Chondrocyte (in vitro differentiated cells): ENCODE measurements around the gene GNAI2. TPM values are rescaled to one million over a fixed set of nuclear protein-coding genes. Genes with fewer than 3 reads are reported as not detected.

ENCODE experiments used
- DNase-seq: peaks from one replicate; pipeline ENCODE4 v3.0.0; 2021; ENCODE audit warnings: mixed read lengths, low spot score
- H3K27ac Mint-ChIP-seq: one replicate; pipeline ENCODE4 v1.8.0; 2021; ENCODE audit warnings: mild to moderate bottlenecking, moderate library complexity, mixed read lengths; ENCODE audit not compliant: unreplicated experiment
- H3K27me3 Mint-ChIP-seq: 2 replicates; pipeline ENCODE4 v1.8.0; 2021; ENCODE audit warnings: low read depth, mixed read lengths
- H3K36me3 Mint-ChIP-seq: 2 replicates; pipeline ENCODE4 v1.8.0; 2021; ENCODE audit warnings: low read depth, mixed read lengths
- H3K4me1 Mint-ChIP-seq: 2 replicates; pipeline ENCODE4 v1.8.0; 2021; ENCODE audit warnings: low read depth, mild to moderate bottlenecking, mixed read lengths
- H3K4me3 Mint-ChIP-seq: one replicate; pipeline ENCODE4 v1.8.0; 2021; ENCODE audit warnings: mild to moderate bottlenecking, moderate library complexity, mixed read lengths; ENCODE audit not compliant: unreplicated experiment
- H3K9me3 Mint-ChIP-seq: 2 replicates; pipeline ENCODE4 v1.8.0; 2021; ENCODE audit warnings: low read depth, mixed read lengths
- total RNA-seq: library from RNA; stranded (reverse); gene quantifications from 3 replicates; pipeline ENCODE4 v1.2.1, GENCODE V29; 2021
- TF ChIP-seq, protein P1 (sequence below): fragments of 200-600 bp; sonication (generic); IDR thresholded peaks from 2 replicates; pipeline ENCODE4 v1.5.0; 2021; ENCODE audit warnings: antibody characterized with exemption, mild to moderate bottlenecking, moderate library complexity

GNAI2 gene
- total RNA-seq, 1 donor from 2014 or later: 444 TPM

DNA sequence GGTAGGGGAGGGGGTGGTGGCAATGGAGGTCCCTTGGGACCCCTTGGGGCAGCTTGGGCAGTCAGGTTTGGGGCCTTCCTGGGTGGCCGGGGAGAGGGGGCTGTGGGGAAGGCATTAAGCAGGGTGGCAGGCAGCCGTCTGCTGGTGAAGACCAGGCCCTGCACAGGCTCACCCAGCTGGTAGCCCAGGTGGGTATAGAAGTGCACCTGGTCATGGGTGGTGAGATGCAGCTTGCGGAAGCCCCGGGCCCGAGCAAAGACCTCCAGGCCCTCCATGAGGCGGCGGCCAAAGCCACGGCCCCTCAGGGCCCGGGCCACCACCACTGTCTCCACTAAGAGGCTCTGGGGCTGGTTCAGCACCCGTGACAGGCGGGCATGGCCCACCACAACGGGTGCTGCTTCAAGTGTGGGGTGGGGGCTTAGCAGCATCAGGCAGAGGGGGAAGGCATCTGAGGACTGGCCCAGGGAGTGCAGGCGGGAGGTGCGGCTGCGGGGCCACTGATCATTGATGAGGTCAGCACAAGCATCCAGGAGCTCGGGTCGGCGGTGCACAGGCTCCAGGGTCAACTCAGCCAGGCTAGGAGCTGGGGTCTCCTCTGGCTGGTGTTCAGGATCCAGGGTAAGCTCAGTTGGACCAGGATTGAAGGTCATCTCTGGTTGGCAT lies 60.8 kb downstream of the GNAI2 start:
- H3K4me3 Mint-ChIP-seq: no peak overlapping the region
- no peak for DNase-seq
- peaks cover 33% of the 10 kb centered on the region for H3K4me1 Mint-ChIP-seq
- no peaks in the 10 kb centered on the region for H3K9me3 Mint-ChIP-seq
- H3K27ac Mint-ChIP-seq: no peak overlapping the region
- H3K27me3 Mint-ChIP-seq: no peaks in the 10 kb centered on the region
- no peaks in the 10 kb centered on the region for H3K36me3 Mint-ChIP-seq
- TF ChIP-seq, protein P1, sequence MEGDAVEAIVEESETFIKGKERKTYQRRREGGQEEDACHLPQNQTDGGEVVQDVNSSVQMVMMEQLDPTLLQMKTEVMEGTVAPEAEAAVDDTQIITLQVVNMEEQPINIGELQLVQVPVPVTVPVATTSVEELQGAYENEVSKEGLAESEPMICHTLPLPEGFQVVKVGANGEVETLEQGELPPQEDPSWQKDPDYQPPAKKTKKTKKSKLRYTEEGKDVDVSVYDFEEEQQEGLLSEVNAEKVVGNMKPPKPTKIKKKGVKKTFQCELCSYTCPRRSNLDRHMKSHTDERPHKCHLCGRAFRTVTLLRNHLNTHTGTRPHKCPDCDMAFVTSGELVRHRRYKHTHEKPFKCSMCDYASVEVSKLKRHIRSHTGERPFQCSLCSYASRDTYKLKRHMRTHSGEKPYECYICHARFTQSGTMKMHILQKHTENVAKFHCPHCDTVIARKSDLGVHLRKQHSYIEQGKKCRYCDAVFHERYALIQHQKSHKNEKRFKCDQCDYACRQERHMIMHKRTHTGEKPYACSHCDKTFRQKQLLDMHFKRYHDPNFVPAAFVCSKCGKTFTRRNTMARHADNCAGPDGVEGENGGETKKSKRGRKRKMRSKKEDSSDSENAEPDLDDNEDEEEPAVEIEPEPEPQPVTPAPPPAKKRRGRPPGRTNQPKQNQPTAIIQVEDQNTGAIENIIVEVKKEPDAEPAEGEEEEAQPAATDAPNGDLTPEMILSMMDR: no peak

DNA sequence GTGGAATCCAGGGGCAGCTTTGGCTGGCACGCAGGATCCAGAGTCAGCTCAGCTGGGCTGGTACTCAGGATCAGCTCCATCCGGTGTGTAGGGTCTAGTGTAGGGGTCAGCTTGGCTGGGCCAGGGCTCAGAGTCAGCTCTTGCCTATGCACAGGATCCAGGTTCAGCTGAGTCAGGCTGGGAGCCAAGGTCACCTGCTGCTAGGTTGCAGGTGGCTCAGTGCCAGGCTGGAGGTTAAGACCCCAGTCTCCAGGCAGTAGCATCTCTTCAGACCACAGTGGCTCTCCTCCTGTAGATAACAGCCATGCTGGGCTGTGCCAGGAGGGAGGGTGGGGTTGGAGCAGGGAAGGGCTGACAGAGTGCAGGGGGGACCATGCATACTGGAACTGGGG lies 61.4 kb downstream of the GNAI2 start:
- H3K4me3 Mint-ChIP-seq: no peak overlapping the region
- H3K9me3 Mint-ChIP-seq: no peaks in the 10 kb centered on the region

DNA sequence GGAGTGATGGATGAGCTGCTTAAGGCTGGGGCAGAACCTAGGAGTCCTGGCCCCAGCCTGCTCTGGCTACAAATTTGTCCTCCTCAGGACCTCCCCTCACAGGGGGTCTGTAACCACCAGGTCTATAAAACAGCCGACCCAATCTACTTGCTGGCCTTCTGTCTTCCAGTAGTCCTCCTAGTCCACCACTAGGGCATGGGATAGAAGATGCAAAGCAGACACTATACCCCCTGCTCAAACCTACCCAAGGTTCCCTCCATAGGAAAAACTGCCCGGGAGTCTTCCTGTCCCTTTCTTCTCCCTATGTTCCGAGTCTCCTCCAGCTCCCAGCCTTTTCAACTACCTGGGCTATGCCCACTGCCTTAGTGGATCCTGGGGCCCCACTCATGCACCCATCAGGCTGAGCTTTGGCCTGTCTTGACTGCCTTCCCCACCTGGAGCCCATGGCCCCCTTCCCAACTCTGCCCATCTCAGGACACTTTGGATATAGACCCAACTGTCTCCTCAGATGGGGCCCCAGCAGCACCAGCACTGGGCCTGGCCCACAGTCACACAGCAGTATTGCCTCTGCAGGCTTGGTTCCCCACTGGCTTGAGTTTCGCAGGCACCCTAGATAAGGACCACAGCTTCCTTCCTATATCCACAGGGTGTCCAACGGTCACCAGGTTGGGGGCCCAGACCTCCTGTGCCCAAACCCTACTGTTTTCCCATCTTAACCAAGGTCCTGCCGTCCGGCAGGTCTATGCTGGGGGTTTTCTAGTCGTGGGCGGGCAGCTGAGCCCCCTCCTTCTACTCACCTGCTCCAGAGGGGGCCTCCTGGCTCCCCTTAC lies 62.1 kb downstream of the GNAI2 start:
- Mint-ChIP-seq H3K9me3 (no peaks in the 10 kb centered on the region), H3K4me1 (peaks cover 25% of the 10 kb centered on the region), H3K4me3 (peak overlapping the region; percentile 98), H3K27me3 (no peaks in the 10 kb centered on the region), H3K36me3 (no peaks in the 10 kb centered on the region), H3K27ac (peak overlapping the region; percentile 36)
- TF ChIP-seq, protein P1: peak; percentile 25
- DNase-seq: no peak

More for the DNA sequence above, 61.4 kb downstream of the GNAI2 start:
- no peaks in the 10 kb centered on the region for H3K36me3 Mint-ChIP-seq
- DNase-seq: no peak
- no peak overlapping the region for H3K27ac Mint-ChIP-seq
- no peaks in the 10 kb centered on the region for H3K27me3 Mint-ChIP-seq
- H3K4me1 Mint-ChIP-seq: peaks cover 32% of the 10 kb centered on the region
- TF ChIP-seq, protein P1: no peak

DNA sequence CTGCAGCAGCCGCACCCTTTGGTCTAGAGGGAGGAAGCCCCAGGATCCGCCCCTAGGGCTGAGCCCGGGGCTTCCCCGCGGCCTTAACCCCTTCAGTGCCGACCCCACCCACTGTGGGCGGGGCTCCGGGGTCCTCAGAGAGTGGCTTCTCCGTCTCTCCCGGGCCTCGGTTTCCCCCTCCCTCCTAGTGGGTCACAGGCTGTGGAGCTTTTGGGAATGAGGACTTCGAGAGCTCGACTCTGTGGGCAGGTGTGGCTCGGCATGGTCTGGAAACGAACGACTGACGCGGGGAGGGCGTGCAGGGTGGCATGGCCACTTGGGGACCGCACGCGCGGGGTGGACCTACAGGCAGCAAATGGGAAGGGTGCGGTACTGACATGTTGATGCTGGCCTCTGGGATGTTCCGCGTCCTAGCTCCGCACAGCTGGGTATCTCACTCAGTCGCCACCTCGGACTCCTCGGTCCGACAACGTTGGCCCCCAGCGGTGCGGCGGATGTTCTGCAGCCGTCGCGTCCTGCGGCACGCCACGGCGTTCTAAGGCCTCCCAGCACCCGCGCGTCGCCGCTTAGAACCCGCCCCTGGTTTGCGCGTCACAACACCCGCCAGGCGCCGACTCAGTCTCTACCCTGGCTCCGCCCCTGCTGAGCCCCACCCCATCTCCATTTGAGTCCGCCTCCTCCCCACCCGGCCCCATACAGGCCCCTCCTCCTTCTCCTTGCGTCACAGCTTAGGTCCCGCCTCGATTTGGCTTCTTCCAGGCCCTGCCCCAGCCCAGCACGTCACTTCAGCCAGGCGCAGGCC lies 63.0 kb downstream of the GNAI2 start, which contains the start of the genes HYAL3 and NAA80:
Gene HYAL3, minus strand, starts transcription at position 570 of the 802 bp plus-strand sequence. CDS start 3,803 bp downstream, outside the sequence.
Gene NAA80, minus strand, starts transcription at position 570 of the 802 bp plus-strand sequence. CDS start 1,942 bp downstream, outside the sequence.
- Mint-ChIP-seq H3K27me3 (no peaks in the 10 kb centered on the region), H3K27ac (peak within 1 kb of the TSS; percentile 97), H3K9me3 (no peaks in the 10 kb centered on the region), H3K4me3 (peak within 1 kb of the TSS; percentile 98), H3K36me3 (no peaks in the 10 kb centered on the region), H3K4me1 (peaks cover 24% of the 10 kb centered on the region)
- TF ChIP-seq, protein P1: peak; percentile 65
- DNase-seq: peak; percentile 99

DNA sequence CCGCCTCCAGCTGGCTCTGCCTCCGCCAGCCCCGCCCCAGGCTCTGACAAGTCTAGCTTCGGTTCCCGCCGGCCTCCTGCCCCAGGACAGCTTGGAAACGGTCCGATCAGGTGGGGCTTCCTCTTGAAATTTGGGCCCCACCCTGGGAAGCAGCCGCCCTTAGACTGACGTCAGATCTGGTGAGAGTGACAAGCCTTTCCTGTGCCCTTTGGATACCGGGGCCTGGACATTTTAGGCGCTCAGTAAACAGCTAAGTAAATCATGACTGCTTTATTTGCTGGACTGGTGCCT lies 63.6 kb downstream of the GNAI2 start:
- no peak for DNase-seq
- peaks cover 24% of the 10 kb centered on the region for H3K4me1 Mint-ChIP-seq
- H3K9me3 Mint-ChIP-seq: no peaks in the 10 kb centered on the region
- H3K36me3 Mint-ChIP-seq: no peaks in the 10 kb centered on the region
- H3K27ac Mint-ChIP-seq: peak overlapping the region; percentile 97
- TF ChIP-seq, protein P1: no peak
- H3K27me3 Mint-ChIP-seq: no peaks in the 10 kb centered on the region
- peak overlapping the region; percentile 98 for H3K4me3 Mint-ChIP-seq
